ENCODE measurements around the gene FRMD4A.

- TF ChIP-seq CTCF (IDR thresholded peaks at IDR 0.05) (no peak), POLR2A (IDR thresholded peaks at IDR 0.05) (no peak)
Observed at GRCh38 chr10:13869295-13869664, 461.4 kb downstream of the FRMD4A start.
